C4-2B (cell line): ENCODE measurements around the gene TSEN2.
"Not testable (repeated sequence)": the region's sequence is repeated elsewhere in the genome, so short reads cannot be mapped to it uniquely, and the experiment has no call there.

Source experiments
- H3K27ac ChIP-seq: fragments of 450-650 bp; 2 replicates; pipeline ENCODE4 v1.5.1; 2017
- ZFX ChIP-seq: fragments of 450-650 bp; IDR thresholded peaks from 2 replicates; pipeline ENCODE4 v1.6.1; 2017
- TF ChIP-seq, protein P1 (sequence below): fragments of 450-650 bp; conservative IDR thresholded peaks from 2 replicates; pipeline ENCODE4 v1.5.1; 2017; ENCODE audit warnings: mild to moderate bottlenecking

Gene TSEN2

DNA sequence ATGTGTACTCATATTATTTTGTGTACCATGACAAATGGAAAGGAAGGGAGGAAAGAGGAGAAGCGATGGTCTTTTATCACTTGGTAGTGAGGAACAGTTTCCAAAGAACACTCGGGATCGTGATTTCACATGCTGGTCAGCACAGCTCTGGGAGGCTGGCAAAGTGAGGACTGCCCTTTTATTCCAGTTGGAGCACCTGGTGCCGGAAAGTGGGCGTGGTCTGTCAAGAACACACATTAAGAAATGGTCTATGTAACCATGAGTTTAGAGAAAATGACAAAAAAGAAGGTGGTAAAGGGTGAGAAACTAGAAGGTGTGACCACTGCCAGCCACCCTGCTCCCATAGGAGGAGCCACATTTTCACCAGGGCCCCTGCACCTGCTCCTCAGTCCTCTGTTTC is 7.0 kb upstream of the TSEN2 start:
- TF ChIP-seq, protein P1, sequence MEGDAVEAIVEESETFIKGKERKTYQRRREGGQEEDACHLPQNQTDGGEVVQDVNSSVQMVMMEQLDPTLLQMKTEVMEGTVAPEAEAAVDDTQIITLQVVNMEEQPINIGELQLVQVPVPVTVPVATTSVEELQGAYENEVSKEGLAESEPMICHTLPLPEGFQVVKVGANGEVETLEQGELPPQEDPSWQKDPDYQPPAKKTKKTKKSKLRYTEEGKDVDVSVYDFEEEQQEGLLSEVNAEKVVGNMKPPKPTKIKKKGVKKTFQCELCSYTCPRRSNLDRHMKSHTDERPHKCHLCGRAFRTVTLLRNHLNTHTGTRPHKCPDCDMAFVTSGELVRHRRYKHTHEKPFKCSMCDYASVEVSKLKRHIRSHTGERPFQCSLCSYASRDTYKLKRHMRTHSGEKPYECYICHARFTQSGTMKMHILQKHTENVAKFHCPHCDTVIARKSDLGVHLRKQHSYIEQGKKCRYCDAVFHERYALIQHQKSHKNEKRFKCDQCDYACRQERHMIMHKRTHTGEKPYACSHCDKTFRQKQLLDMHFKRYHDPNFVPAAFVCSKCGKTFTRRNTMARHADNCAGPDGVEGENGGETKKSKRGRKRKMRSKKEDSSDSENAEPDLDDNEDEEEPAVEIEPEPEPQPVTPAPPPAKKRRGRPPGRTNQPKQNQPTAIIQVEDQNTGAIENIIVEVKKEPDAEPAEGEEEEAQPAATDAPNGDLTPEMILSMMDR: no peak
- TF ChIP-seq ZFX: no peak
- H3K27ac ChIP-seq: no peak overlapping the region

DNA sequence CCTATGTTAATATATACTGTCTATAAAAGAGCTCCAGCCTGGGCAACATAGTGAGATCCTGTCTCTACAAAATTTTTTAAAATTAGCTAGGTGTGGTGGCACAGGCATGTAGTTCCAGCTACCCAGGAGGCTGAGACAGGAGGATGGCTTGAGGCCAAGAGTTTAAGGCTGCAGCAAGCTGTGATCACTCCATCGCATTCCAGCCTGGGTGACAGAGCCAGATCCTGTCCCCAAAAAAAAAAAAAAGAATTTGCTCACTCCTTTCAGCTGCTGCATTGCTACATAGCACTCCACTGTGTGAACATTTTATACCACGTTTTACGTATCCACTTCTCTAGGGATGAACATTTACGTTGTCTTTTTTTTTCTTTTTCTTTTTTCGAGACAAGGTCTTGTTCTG is 6.0 kb upstream of the TSEN2 start:
- no peak overlapping the region for H3K27ac ChIP-seq

DNA sequence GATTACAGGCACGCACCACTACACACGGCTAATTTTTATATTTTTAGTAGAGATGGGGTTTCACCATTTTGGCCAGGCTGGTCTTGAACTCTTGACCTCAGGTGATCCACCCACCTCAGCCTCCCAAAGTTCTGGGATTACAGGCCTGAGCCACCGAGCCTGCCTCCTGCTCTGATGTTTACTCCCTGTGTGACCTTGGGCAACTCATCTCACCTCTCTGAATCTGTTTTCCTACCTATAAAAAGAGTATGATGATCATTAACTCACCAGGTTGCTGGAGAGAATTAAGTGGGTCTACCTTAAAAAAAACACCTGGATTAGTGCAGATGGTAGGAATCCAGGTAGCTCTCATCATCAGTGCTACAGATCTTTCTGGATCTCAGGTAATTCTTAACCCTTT is 5.1 kb upstream of the TSEN2 start:
- not testable (repeated sequence) for H3K27ac ChIP-seq

More for the DNA sequence above, 6.0 kb upstream of the TSEN2 start:
- TF ChIP-seq ZFX: no peak
- TF ChIP-seq, protein P1: no peak

DNA sequence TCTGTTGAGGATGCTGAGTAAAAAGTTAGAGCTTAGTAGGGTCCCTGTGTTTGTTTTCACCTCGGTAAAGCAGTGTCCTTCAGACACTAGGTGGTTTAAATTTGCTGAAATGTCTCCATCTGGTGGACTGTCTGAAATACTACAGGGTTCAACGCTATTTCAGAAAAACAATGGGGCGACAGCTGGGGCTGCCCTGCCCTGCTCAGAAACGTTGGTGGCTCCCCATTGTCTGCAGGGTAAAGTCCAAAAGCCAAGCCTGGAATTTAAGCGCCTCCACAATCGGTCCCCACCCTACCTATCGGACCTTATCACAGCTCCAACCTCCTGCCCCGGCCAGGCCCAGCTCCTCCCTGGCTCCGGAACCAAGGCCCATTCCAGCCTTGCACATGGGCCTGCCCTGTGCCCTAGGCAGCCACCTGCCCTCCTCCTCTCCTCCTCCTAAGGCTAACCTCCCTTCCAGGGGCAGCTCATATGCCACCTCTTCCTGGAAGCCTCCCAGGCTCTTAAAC is 4.3 kb upstream of the TSEN2 start:
- TF ChIP-seq, protein P1: peak; percentile 74
- no peak for TF ChIP-seq ZFX
- no peak overlapping the region; the same call in 1 of the 2 replicates for H3K27ac ChIP-seq

DNA sequence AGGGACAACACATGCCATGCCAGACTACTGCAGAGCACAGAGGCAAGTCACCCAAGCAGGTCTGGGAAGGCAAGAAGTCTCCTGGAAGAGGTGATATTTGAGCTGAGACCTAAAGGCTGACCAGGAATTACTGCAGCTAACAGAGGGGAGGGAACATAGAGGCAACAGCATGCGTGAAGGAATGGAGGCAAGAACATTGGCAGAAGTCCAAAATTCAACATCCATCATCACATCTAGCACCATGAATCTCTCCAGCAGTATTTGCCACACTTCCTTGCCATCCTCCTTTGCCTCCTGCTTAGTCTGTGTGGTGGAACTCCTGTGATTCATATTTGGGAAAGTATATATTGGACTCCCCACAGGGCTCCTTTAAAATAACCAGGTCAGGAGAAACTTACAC is 870 bp upstream of the TSEN2 start:
- TF ChIP-seq, protein P1: no peak
- TF ChIP-seq ZFX: no peak
- peak overlapping the region; percentile 84 for H3K27ac ChIP-seq

DNA sequence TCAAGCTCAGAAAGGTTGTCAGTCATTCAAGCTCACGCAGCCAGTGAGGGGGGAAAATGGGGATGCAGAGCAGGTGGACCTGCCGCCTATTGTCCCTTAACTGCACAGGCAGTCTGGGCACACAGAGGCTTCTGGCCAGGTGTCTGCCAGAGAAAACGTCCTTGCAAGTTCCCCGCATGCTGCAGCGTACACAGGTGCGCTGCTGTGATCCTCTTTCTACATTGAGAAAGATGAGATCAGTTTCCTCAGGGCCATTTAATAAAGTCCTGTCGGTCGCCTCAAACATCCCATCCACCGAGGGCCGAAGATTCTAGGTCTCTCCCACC is 445 bp upstream of the TSEN2 start:
- TF ChIP-seq, protein P1: no peak
- no peak for TF ChIP-seq ZFX
- peak overlapping the region; percentile 84 for H3K27ac ChIP-seq

DNA sequence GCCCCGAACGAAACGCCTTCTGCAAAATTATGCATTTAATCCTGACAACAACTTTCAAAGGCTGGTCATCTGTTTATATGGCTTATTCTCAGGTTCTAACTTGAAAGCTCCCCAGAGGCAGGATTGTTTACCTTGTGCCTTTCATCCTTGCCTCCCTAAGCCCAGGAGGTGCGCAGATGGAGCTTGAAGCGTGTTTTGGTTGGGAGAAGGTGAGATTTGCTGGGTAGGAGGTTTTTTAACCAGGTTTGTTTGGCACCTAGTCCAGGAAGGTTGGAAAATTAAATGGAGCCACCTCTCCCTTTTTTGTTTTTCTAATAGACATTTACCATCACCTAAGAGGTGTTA is 675 bp downstream of the TSEN2 start:
- peak overlapping the region; percentile 84 for H3K27ac ChIP-seq
- no peak for TF ChIP-seq ZFX
- TF ChIP-seq, protein P1: no peak

DNA sequence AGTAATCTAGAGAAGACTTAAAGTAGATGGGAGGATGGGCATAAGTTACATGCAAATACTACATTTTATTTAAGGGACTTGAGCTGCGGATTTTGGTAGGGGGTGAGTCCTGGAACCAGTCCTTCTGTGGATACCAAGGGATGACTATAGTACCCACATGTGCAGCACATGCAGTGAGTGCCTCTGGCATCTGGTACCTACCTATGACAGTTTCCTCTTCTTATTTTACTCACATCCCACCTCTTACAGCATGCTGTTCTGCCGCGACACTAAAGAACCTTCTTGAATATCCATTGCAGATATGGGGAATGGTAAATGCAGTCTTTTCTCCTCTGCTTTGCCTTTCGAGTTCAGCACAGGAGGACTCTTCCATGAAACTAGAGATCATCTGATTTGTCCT is 1.7 kb downstream of the TSEN2 start:
- TF ChIP-seq, protein P1: no peak
- TF ChIP-seq ZFX: no peak
- no peak overlapping the region for H3K27ac ChIP-seq
